OCI-LY1 (cell line): ENCODE measurements around the gene B4GALT5.

Experiments used
- H2AFZ ChIP-seq: fragments of 200-600 bp; sonication (generic), shearing (Covaris generic); 2 replicates; pipeline ENCODE4 v1.6.0; 2014; ENCODE audit warnings: antibody characterized with exemption, mild to moderate bottlenecking, low read length
- H3F3A ChIP-seq: fragments of 200-600 bp; sonication (generic), shearing (Covaris generic); 2 replicates; pipeline ENCODE4 v1.6.0; 2014; ENCODE audit warnings: mild to moderate bottlenecking, antibody characterized with exemption, low read length, moderate library complexity; ENCODE audit not compliant: insufficient read depth
- H3K27ac ChIP-seq: fragments of 200-600 bp; sonication (generic); 2 replicates; pipeline ENCODE4 v1.5.1; 2014; ENCODE audit warnings: low read length, mixed run types, mild to moderate bottlenecking, low read depth; ENCODE audit not compliant: poor library complexity, severe bottlenecking
- H3K27me3 ChIP-seq: fragments of 200-600 bp; sonication (generic); 2 replicates; pipeline ENCODE4 v1.6.0; 2014; ENCODE audit warnings: antibody characterized with exemption, mild to moderate bottlenecking, low read length, moderate library complexity; ENCODE audit not compliant: insufficient read depth
- H3K36me3 ChIP-seq: fragments of 200-600 bp; sonication (generic); 2 replicates; pipeline ENCODE4 v1.6.1; 2014; ENCODE audit warnings: mild to moderate bottlenecking, antibody characterized with exemption, low read length, moderate library complexity, mixed read lengths; ENCODE audit not compliant: insufficient read depth
- H3K4me1 ChIP-seq: fragments of 200-600 bp; sonication (generic); 2 replicates; pipeline ENCODE4 v1.5.1; 2014; ENCODE audit warnings: mild to moderate bottlenecking, low read length, moderate library complexity; ENCODE audit not compliant: insufficient read depth, severe bottlenecking
- H3K4me2 ChIP-seq: fragments of 200-600 bp; sonication (generic), shearing (Covaris generic); 2 replicates; pipeline ENCODE4 v1.6.1; 2014; ENCODE audit warnings: low read length
- H3K4me3 ChIP-seq: fragments of 200-600 bp; sonication (generic); 2 replicates; pipeline ENCODE4 v1.5.1; 2014; ENCODE audit warnings: low read length, low read depth, mild to moderate bottlenecking, mixed read lengths; ENCODE audit not compliant: poor library complexity, severe bottlenecking
- H3K79me2 ChIP-seq: fragments of 200-600 bp; shearing (Covaris generic); 2 replicates; pipeline ENCODE4 v1.6.1; 2016; ENCODE audit warnings: mixed run types, low read length, mixed read lengths; ENCODE audit not compliant: insufficient read depth
- H3K9ac ChIP-seq: fragments of 200-600 bp; sonication (generic), shearing (Covaris generic); 2 replicates; pipeline ENCODE4 v1.6.1; 2014; ENCODE audit warnings: mild to moderate bottlenecking, low read length, mixed read lengths
- H3K9me2 ChIP-seq: fragments of 200-600 bp; sonication (generic), shearing (Covaris generic); 2 replicates; pipeline ENCODE4 v1.6.1; 2014; ENCODE audit warnings: low read depth, mild to moderate bottlenecking, low read length, mixed read lengths
- H3K9me3 ChIP-seq: fragments of 200-600 bp; shearing (Covaris generic); 2 replicates; pipeline ENCODE4 v1.6.1; 2014; ENCODE audit warnings: low read length, mixed read lengths
- H4K20me1 ChIP-seq: fragments of 200-600 bp; sonication (generic), shearing (Covaris generic); 2 replicates; pipeline ENCODE4 v1.6.0; 2016; ENCODE audit warnings: mild to moderate bottlenecking, low read length; ENCODE audit not compliant: insufficient read depth
- CTCF ChIP-seq: fragments of 200-600 bp; sonication (generic), shearing (Covaris generic); IDR thresholded peaks from 2 replicates; pipeline ENCODE4 v1.5.1; 2017; ENCODE audit warnings: mild to moderate bottlenecking, antibody characterized with exemption, low read length, moderate library complexity, mixed read lengths
- EZH2 ChIP-seq: fragments of 200-600 bp; sonication (generic), shearing (Covaris generic); IDR thresholded peaks from 2 replicates; pipeline ENCODE4 v1.8.0; 2017; ENCODE audit warnings: borderline replicate concordance, mixed run types, mild to moderate bottlenecking, antibody characterized with exemption, low read length, moderate library complexity, mixed read lengths

The B4GALT5 gene

GRCh38 chr20:49685161-49685601, 28.5 kb downstream of the B4GALT5 start:
- Histone ChIP-seq H3K27me3 (no peaks in the 10 kb centered on the region), H3K4me2 (peak overlapping the region; percentile 47), H3K79me2 (peaks cover 92% of the 10 kb centered on the region), H3K4me1 (peaks cover 88% of the 10 kb centered on the region), H2AFZ (no peak overlapping the region), H3K27ac (peak overlapping the region; percentile 86), H3F3A (peaks cover 7% of the 10 kb centered on the region), H4K20me1 (no peaks in the 10 kb centered on the region), H3K9me2 (no peaks in the 10 kb centered on the region), H3K9me3 (no peaks in the 10 kb centered on the region), H3K36me3 (peaks cover 20% of the 10 kb centered on the region), H3K4me3 (no peak overlapping the region), H3K9ac (peak overlapping the region; percentile 39; the same call in 1 of the 2 replicates)
- TF ChIP-seq CTCF (no peak), EZH2 (no peak)

GRCh38 chr20:49684335-49684997, 29.2 kb downstream of the B4GALT5 start:
- no peaks in the 10 kb centered on the region for H3K9me3 ChIP-seq
- no peak for TF ChIP-seq EZH2
- TF ChIP-seq CTCF: no peak
- H3K4me1 ChIP-seq: peaks cover 88% of the 10 kb centered on the region
- H4K20me1 ChIP-seq: no peaks in the 10 kb centered on the region
- H3K9ac ChIP-seq: peak overlapping the region; percentile 18; the same call in 1 of the 2 replicates
- H3F3A ChIP-seq: peaks cover 7% of the 10 kb centered on the region
- H2AFZ ChIP-seq: no peak overlapping the region
- H3K9me2 ChIP-seq: no peaks in the 10 kb centered on the region
- peaks cover 20% of the 10 kb centered on the region for H3K36me3 ChIP-seq
- H3K79me2 ChIP-seq: peaks cover 92% of the 10 kb centered on the region
- H3K27me3 ChIP-seq: no peaks in the 10 kb centered on the region
- H3K4me3 ChIP-seq: no peak overlapping the region
- peak overlapping the region; percentile 47; the same call in 1 of the 2 replicates for H3K4me2 ChIP-seq
- H3K27ac ChIP-seq: peak overlapping the region; percentile 86

GRCh38 chr20:49682798-49683197, 30.9 kb downstream of the B4GALT5 start:
- Histone ChIP-seq H3K4me2 (no peak overlapping the region), H3K27me3 (no peaks in the 10 kb centered on the region), H2AFZ (no peak overlapping the region), H3K4me3 (no peak overlapping the region), H3K36me3 (peaks cover 20% of the 10 kb centered on the region), H3K9me3 (no peaks in the 10 kb centered on the region), H3K9me2 (no peaks in the 10 kb centered on the region), H3F3A (peaks cover 7% of the 10 kb centered on the region), H3K27ac (peak overlapping the region; percentile 32), H4K20me1 (no peaks in the 10 kb centered on the region), H3K9ac (no peak overlapping the region), H3K4me1 (peaks cover 88% of the 10 kb centered on the region), H3K79me2 (peaks cover 92% of the 10 kb centered on the region)
- TF ChIP-seq EZH2 (no peak), CTCF (no peak)
